H9 (cell line): Measurements from ENCODE around the gene SLC29A4. TPM values are rescaled to one million over a fixed set of nuclear protein-coding genes. Genes with fewer than 3 reads are reported as not detected.

Experiments
- DNase-seq: peaks from one replicate; pipeline ENCODE4 v3.0.0-alpha.2; 2017
- H2AFZ ChIP-seq: one replicate; pipeline ENCODE4 v1.6.1; 2013; ENCODE audit warnings: mild to moderate bottlenecking, low read length, control low read depth, moderate library complexity
- H2AK5ac ChIP-seq: 2 replicates; pipeline ENCODE4 v1.6.1; 2013; ENCODE audit warnings: low read length, control low read depth, mixed read lengths; ENCODE audit not compliant: insufficient read length
- H2BK120ac ChIP-seq: one replicate; pipeline ENCODE4 v1.6.1; 2013; ENCODE audit warnings: low read depth, mild to moderate bottlenecking, low read length, control low read depth, inconsistent platforms; ENCODE audit not compliant: poor library complexity, severe bottlenecking
- H2BK12ac ChIP-seq: 2 replicates; pipeline ENCODE4 v1.6.1; 2013; ENCODE audit warnings: low read length, control low read depth, mixed read lengths, low read depth; ENCODE audit not compliant: insufficient read length
- H2BK15ac ChIP-seq: 2 replicates; pipeline ENCODE4 v1.6.1; 2013; ENCODE audit warnings: low read depth, low read length, control low read depth
- H2BK20ac ChIP-seq: one replicate; pipeline ENCODE4 v1.6.1; 2013; ENCODE audit warnings: low read depth, mild to moderate bottlenecking, low read length, control low read depth, inconsistent platforms; ENCODE audit not compliant: poor library complexity, severe bottlenecking
- H2BK5ac ChIP-seq: 2 replicates; pipeline ENCODE4 v1.6.1; 2013; ENCODE audit warnings: low read length, control low read depth, mixed read lengths; ENCODE audit not compliant: insufficient read length
- H3K14ac ChIP-seq: 2 replicates; pipeline ENCODE4 v1.6.1; 2013; ENCODE audit warnings: low read length, control low read depth; ENCODE audit not compliant: insufficient read depth
- H3K18ac ChIP-seq: 2 replicates; pipeline ENCODE4 v1.6.1; 2013; ENCODE audit warnings: low read depth, mild to moderate bottlenecking, mixed read lengths, low read length, control low read depth; ENCODE audit not compliant: insufficient read length
- H3K23ac ChIP-seq: 2 replicates; pipeline ENCODE4 v1.6.1; 2013; ENCODE audit warnings: low read length, control low read depth, mixed read lengths, low read depth; ENCODE audit not compliant: insufficient read length
- H3K23me2 ChIP-seq: 2 replicates; pipeline ENCODE4 v1.6.1; 2013; ENCODE audit warnings: low read depth, mild to moderate bottlenecking, mixed read lengths, low read length, control low read depth; ENCODE audit not compliant: insufficient read length, poor library complexity, severe bottlenecking
- H3K27ac ChIP-seq: 2 replicates; pipeline ENCODE4 v1.5.1; 2013; ENCODE audit warnings: low read length, control low read depth, mixed read lengths, low read depth; ENCODE audit not compliant: insufficient read length
- H3K27me3 ChIP-seq: 2 replicates; pipeline ENCODE4 v1.6.1; 2013; ENCODE audit warnings: low read length, control low read depth, inconsistent platforms; ENCODE audit not compliant: insufficient read depth
- H3K4ac ChIP-seq: 2 replicates; pipeline ENCODE4 v1.6.1; 2013; ENCODE audit warnings: low read depth, mild to moderate bottlenecking, control low read depth, inconsistent platforms, low read length, moderate library complexity
- H3K4me1 ChIP-seq: 2 replicates; pipeline ENCODE4 v1.6.1; 2013; ENCODE audit warnings: low read length, control low read depth, inconsistent platforms; ENCODE audit not compliant: insufficient read depth
- H3K4me2 ChIP-seq: 2 replicates; pipeline ENCODE4 v1.6.1; 2013; ENCODE audit warnings: low read length, control low read depth, mixed read lengths; ENCODE audit not compliant: insufficient read length, insufficient read depth
- H3K56ac ChIP-seq: 2 replicates; pipeline ENCODE4 v1.6.1; 2013; ENCODE audit warnings: low read depth, mild to moderate bottlenecking, mixed read lengths, low read length, control low read depth; ENCODE audit not compliant: insufficient read length
- H3K79me1 ChIP-seq: 2 replicates; pipeline ENCODE4 v1.6.1; 2013; ENCODE audit warnings: low read depth, mild to moderate bottlenecking, moderate library complexity, low read length, control low read depth, inconsistent platforms; ENCODE audit not compliant: insufficient read depth, poor library complexity, severe bottlenecking
- H3K79me2 ChIP-seq: 2 replicates; pipeline ENCODE4 v1.6.1; 2013; ENCODE audit warnings: low read length, control low read depth, inconsistent platforms; ENCODE audit not compliant: insufficient read depth
- H3K9ac ChIP-seq: 2 replicates; pipeline ENCODE4 v1.6.1; 2013; ENCODE audit warnings: low read length, control low read depth, mixed read lengths; ENCODE audit not compliant: insufficient read length; ENCODE audit errors: extremely low read depth
- H3K9me3 ChIP-seq: one replicate; pipeline ENCODE4 v1.6.1; 2013; ENCODE audit warnings: low read depth, low read length, inconsistent platforms; ENCODE audit not compliant: control insufficient read depth
- H3T11ph ChIP-seq: one replicate; pipeline ENCODE4 v1.6.1; 2013; ENCODE audit warnings: mild to moderate bottlenecking, low read length, control low read depth, inconsistent platforms
- H4K20me1 ChIP-seq: one replicate; pipeline ENCODE4 v1.6.1; 2013; ENCODE audit not compliant: control insufficient read depth, insufficient read length, insufficient read depth
- H4K5ac ChIP-seq: 2 replicates; pipeline ENCODE4 v1.6.1; 2013; ENCODE audit warnings: low read depth, mild to moderate bottlenecking, mixed read lengths, low read length, control low read depth; ENCODE audit not compliant: insufficient read length
- H4K8ac ChIP-seq: replicated peaks from 2 replicates; pipeline ENCODE4 v1.6.1; 2013; ENCODE audit warnings: low read length, control low read depth, mixed read lengths, low read depth; ENCODE audit not compliant: insufficient read length
- H4K91ac ChIP-seq: 2 replicates; pipeline ENCODE4 v1.6.1; 2013; ENCODE audit warnings: low read depth, mild to moderate bottlenecking, moderate library complexity, mixed read lengths, low read length, control low read depth; ENCODE audit not compliant: insufficient read length
- H3K27ac Mint-ChIP-seq, 3 experiments: 2 replicates in 2 of 3; 3 replicates in 1 of 3; pipeline ENCODE4 v1.8.0; 2020 to 2021; ENCODE audit warnings: mixed read lengths in 3 of 3, mild to moderate bottlenecking in 1 of 3, moderate library complexity in 1 of 3
- H3K27me3 Mint-ChIP-seq: 2 replicates; pipeline ENCODE4 v1.8.0; 2021; ENCODE audit warnings: low read depth, mild to moderate bottlenecking, moderate library complexity, mixed read lengths
- H3K36me3 Mint-ChIP-seq, 3 experiments: 2 replicates in 2 of 3; 3 replicates in 1 of 3; pipeline ENCODE4 v1.8.0; 2020 to 2021; ENCODE audit warnings: low read depth in 3 of 3, mixed read lengths in 3 of 3; ENCODE audit not compliant: insufficient read depth in 1 of 3
- H3K4me1 Mint-ChIP-seq, 2 experiments: 2 replicates each; pipeline ENCODE4 v1.8.0; 2020; ENCODE audit warnings: mixed read lengths in 2 of 2
- H3K4me3 Mint-ChIP-seq, 2 experiments: 2 replicates in 1 of 2; 3 replicates in 1 of 2; pipeline ENCODE4 v1.8.0; 2020 to 2021; ENCODE audit warnings: mild to moderate bottlenecking in 2 of 2, mixed read lengths in 2 of 2, moderate library complexity in 1 of 2
- H3K9me3 Mint-ChIP-seq, 2 experiments: 2 replicates in 1 of 2; 3 replicates in 1 of 2; pipeline ENCODE4 v1.8.0; 2020; ENCODE audit warnings: mild to moderate bottlenecking in 2 of 2, mixed read lengths in 2 of 2, moderate library complexity in 1 of 2
- CTCF ChIP-seq: fragments of 200-600 bp; sonication (generic); conservative IDR thresholded peaks from 3 replicates; pipeline ENCODE4 v1.8.0; 2021; ENCODE audit warnings: antibody characterized with exemption, mild to moderate bottlenecking
- WGBS: extraction: QIAGEN DNeasy Blood & Tissue Kit; methylation state at CpG from one replicate; pipeline ENCODE4 v1.1.7; 2013; ENCODE audit warnings: missing lambda C conversion rate, low lambda C conversion rate, mixed read lengths; ENCODE audit not compliant: insufficient read length; ENCODE audit errors: extremely low coverage; 5-methylcytosine and 5-hydroxymethylcytosine counted together
- total RNA-seq: library from RNA; stranded (reverse); gene quantifications from 2 replicates; pipeline ENCODE4 v1.2.1, GENCODE V29; 2021

The SLC29A4 gene
- total RNA-seq, 1 experiment from 2014 or later, result 12.4 TPM

- H3K4me2 ChIP-seq, result peak overlapping the region; percentile 70
- Mint-ChIP-seq H3K27ac (peak overlapping the region in 1 of 3 experiments; percentile 59; a peak in 1 of 7 replicates), H3K4me3 (peak overlapping the region; percentile 34 to 73)
Observed at GRCh38 chr7:5351507-5352265, 68.9 kb downstream of the SLC29A4 start.

More at GRCh38 chr7:5351507-5352265, 68.9 kb downstream of the SLC29A4 start:
- peaks cover 43% of the 10 kb centered on the region for H3K27me3 Mint-ChIP-seq
- Histone ChIP-seq H3K4me1 (0 out of 2 replicates have a peak, but pooled peaks cover 2% of the 10 kb centered on the region), H2BK120ac (no peak overlapping the region), H3K14ac (peak overlapping the region; percentile 53; the same call in 1 of the 2 replicates), H4K91ac (no peak overlapping the region), H3K9me3 (no peaks in the 10 kb centered on the region), H2BK5ac (no peak overlapping the region), H2AFZ (no peak overlapping the region), H3T11ph (no peak overlapping the region), H2BK20ac (no peak overlapping the region), H3K27me3 (peaks cover 23% of the 10 kb centered on the region; the same call in 1 of the 2 replicates), H3K23ac (no peak overlapping the region), H3K79me2 (no peaks in the 10 kb centered on the region), H3K9ac (no peak overlapping the region), H3K23me2 (no peaks in the 10 kb centered on the region), H3K18ac (no peak overlapping the region), H3K4ac (no peak overlapping the region), H4K5ac (no peak overlapping the region), H2BK15ac (no peak overlapping the region), H2BK12ac (no peak overlapping the region), H3K27ac (no peak overlapping the region), H2AK5ac (no peak overlapping the region), H3K56ac (no peak overlapping the region), H3K79me1 (no peaks in the 10 kb centered on the region), H4K20me1 (no peaks in the 10 kb centered on the region), H4K8ac (no peak overlapping the region)
- TF ChIP-seq CTCF, result no peak
- no CpG with 5 or more reads among the region's 35 CpGs for WGBS
- H3K36me3 Mint-ChIP-seq, result peaks cover 3 to 16% (median 9%) of the 10 kb centered on the region in 3 experiments; a peak in 6 of 7 replicates
- peaks cover 33 to 50% of the 10 kb centered on the region in 2 experiments for H3K4me1 Mint-ChIP-seq
- no peak for DNase-seq
- H3K9me3 Mint-ChIP-seq, result peaks cover 0 to 15% of the 10 kb centered on the region in 2 experiments; a peak in 3 of 5 replicates
